ENCODE measurements around the gene RAPGEF3. TPM values are rescaled to one million over a fixed set of nuclear protein-coding genes. Genes with fewer than 3 reads are reported as not detected.

The RAPGEF3 gene
- total and polyA plus RNA-seq, 9 of the 15 experiments (the other 6 are each of a cell fraction or from before 2014, with no cell fraction given): 0.03 to 0.78 (median 0.37) TPM; not detected in 1

DNA sequence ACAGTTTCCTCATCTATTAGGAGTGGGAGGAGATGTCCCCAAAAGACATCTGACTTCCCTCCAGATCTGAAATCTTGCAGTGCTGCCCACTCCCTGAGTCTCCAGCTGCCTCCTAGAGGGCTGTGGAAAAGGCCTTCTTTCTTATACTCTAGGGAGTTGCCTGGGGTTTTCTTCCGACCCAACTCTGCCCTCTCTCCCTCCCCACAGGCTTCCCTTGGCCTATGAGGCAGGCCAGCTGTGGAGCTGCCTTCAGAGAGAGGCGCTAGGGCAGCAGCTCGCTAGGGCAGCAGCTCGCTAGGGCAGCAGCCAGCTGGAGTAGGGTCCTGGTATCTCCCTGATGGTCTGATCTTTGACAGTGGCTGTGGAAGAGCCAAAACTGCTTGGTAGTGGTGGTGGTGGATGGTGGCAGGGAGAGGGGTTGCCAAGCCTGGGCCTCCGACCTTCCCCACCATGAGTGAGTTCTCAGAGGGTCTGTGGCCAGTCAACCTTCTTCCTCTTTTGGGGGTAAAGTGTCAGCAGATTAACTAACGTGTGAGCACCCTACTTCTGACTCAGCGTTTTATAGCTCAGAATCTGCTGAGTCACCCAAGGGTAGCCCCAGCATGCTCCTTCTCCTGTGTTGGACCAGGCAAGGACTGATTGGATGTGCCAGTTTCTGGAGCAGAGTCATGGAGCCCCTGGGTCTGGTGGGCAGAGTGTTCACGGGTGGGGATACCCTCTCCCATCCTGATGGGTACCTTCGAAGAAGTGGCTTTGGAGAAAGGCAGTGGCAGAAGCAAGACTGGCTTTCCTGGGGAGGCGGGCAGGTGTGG lies 16.6 kb upstream of the RAPGEF3 start (continued):
- peak in 1 of 2 experiments; percentile 70; a peak in 1 of 4 replicates for TF ChIP-seq ZNF318 (IDR thresholded peaks at IDR 0.05; ENCODE audit: borderline replicate concordance in 1 of 2, low read depth in 1 of 2)
- no peak for TF ChIP-seq PYGO2 (tag; IDR thresholded peaks at IDR 0.05)
- TF ChIP-seq ZNF644 (tag; IDR thresholded peaks at IDR 0.05; ENCODE audit: low read depth): no peak
- no peak for TF ChIP-seq THRA (IDR thresholded peaks at IDR 0.05)
- TF ChIP-seq ELK3 (CRISPR knock-in tag; IDR thresholded peaks at IDR 0.05): no peak
- TF ChIP-seq ZKSCAN8 (CRISPR knock-in tag; IDR thresholded peaks at IDR 0.05): no peak
- no peak for TF ChIP-seq PURB (CRISPR knock-in tag; IDR thresholded peaks at IDR 0.05; ENCODE audit: low read depth)
- TF ChIP-seq ZNF121 (CRISPR knock-in tag; conservative IDR thresholded peaks at IDR 0.05): no peak
- TF ChIP-seq PHTF2 (CRISPR knock-in tag; IDR thresholded peaks at IDR 0.05): no peak
- no peak for TF ChIP-seq TBL1XR1 (IDR thresholded peaks at IDR 0.05; ENCODE audit: low read length in 2 of 2)
- no peak for TF ChIP-seq CCAR2 (IDR thresholded peaks at IDR 0.05; ENCODE audit: low read depth, low read length)
- TF ChIP-seq E2F4 (CRISPR knock-in tag; IDR thresholded peaks at IDR 0.05; ENCODE audit: low read depth): no peak
- no peak for TF ChIP-seq HLTF (IDR thresholded peaks at IDR 0.05)
- no peak for TF ChIP-seq CHD1 (IDR thresholded peaks at IDR 0.05; ENCODE audit: low read length)
